NCI-H187 (cell line): ENCODE data around the gene RGSL1.

ENCODE experiments used
- DNase-seq, 2 experiments: peaks; one replicate each; lab custom pipeline; 2025; lab: John Stamatoyannopoulos, UW

The RGSL1 gene

DNA sequence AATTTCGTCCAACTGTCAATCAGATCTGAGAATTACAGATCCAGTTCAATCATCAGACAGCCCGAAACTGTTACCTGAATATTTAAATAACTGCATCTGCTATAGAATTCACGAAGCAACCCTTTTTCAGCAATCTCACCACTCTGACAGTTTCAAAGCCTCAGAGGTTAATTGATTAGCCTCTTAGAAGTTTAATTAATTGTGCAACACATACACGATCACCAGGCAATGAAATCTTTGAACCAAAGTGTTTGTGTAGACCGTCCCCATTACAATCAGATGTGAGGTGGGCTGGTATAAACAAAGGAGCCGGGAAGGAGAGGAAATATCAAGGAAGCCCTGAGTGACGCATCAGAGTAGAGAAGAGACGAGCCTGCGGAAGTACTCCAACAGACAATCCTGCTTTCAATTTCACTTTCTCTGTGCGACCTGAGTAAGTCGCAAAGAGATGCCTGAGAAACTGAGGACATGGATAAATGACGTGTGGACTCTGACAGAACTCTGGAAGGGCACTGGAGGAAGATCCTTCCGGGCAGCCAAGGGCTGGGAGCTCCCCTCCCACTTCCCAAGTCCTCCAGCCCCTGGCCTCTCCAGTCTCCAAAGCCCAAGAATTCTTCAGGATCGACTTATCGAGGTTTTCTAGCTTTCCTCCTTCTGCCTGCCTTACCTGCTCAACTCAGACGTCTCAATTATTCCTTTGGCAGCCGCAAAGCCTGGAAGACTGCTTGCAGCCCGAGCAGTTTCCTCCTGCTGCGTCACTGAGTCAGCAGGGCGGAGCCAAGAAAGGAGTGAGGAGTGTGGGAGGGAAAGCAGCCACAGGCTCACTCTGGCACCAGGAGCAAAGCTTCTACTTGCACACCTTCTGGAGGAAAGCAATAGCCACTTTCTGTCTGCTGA lies 138.8 kb downstream of the RGSL1 start, which contains the start of gene RNASEL:
RNASEL (minus strand) TSS at position 757 of the 897 bp plus-strand sequence. CDS start 2,450 bp downstream, outside the sequence.
- peak; percentile 80 to 84 for DNase-seq

GRCh38 chr1:182589520-182589919 lies 139.6 kb downstream of the RGSL1 start:
- no peak for DNase-seq

DNA sequence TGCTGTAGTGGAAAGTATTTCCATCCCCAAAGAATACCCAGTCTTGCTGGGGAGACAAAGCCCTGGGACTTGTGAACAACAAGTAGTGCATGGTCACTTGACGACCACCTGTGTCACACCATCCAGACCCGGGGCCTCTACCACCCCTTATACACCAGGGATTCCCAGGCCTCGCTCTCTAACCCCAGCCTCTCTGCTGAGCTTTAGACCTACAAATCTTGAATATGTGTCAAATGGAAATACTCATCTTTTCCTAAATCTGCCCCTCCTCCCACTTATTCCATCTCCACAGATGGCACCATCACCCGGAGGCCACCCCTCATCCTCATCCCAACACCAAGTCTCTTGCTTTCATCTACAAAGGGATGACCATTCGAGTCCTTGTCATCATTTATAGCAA lies 140.0 kb downstream of the RGSL1 start:
- no peak for DNase-seq

DNA sequence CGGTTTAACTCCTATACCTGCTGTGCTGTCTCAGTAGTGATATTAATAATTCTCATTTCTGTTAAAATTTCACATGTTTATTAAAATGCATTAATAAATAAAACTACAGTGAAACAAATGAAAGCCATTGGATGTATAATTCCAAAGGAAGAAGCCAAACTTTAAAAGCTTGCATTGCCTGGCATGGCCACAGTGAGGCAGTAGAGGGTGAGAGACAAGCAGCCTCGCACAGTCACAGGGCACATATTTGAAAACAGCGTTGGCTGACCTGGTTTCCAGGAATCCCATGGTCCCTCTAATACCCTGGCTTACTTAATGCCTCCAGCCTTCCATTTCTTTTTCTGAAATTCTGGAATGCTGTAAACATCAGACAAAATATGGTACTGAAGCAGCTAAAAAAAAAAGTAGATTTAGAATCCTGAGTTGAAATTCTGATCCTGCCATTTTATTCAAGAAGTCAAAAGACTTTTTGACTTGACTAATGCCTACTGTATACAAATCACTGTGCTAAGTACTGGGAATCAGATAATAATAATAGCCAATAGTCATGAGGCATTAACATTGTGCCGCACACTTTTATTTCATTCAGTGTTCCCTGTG lies 145.8 kb downstream of the RGSL1 start:
- peak; percentile 51 to 67 for DNase-seq

- no peak for DNase-seq
These were observed 147.0 kb downstream of the RGSL1 start for GRCh38 chr1:182596934-182597333.

GRCh38 chr1:182598296-182598695 lies 148.3 kb downstream of the RGSL1 start:
- DNase-seq, result no peak

- DNase-seq, result no peak
These were observed 149.4 kb downstream of the RGSL1 start for GRCh38 chr1:182599339-182599738.

- DNase-seq, result no peak
These were observed 150.2 kb downstream of the RGSL1 start for GRCh38 chr1:182600036-182600713.

DNA sequence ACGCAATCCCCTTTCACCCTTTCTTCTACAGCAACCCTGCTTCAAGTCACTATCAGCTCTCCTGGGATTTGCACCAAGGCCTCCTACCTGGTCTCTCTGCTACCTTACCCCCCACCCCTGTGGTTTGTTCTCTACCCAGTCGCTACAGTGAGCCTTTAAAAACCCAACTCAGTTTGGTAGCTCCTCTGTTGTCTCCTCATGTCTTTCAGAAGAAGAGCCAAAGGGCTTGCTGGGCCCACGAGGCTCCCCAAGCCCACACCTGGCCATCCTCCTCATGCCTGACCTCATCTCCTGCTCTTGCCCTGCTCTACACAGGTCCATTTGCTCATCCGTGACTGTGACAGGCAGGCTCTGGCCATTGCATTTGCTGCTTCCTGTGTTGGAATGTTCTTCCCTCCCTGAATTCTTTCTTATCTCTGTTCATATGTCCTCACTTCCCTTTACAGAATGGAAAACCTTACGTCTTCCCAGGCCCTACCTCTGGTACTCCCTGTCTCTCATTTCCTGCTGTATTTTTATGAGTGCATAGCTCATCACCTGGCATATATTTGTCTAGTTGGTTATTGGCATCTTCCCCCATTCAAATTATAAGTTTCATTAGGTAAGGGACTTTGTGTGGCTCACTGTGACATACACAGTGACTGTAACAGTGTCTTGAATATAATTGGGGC lies 150.9 kb downstream of the RGSL1 start:
- no peak for DNase-seq

DNA sequence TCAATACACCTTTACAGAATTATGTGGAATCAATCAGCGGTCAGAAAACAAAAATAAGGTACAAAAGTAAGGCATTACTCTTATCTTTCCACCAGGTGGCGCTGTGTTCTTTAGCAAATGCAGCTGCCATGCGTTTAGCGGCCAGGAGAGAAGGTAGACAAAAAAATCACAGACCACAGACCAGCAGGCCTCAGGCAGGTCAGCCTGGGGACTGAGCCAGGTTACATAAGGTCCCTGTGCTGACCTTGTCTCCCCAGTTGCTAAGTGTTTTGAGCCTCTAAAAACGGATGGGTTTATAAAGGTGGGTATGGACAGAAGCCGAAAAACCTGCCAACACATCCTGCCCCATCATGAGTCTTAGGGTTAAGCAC lies 151.5 kb downstream of the RGSL1 start:
- DNase-seq, result peak; percentile 68 to 82

- no peak for DNase-seq
These were observed 152.0 kb downstream of the RGSL1 start for GRCh38 chr1:182601913-182602312.

DNA sequence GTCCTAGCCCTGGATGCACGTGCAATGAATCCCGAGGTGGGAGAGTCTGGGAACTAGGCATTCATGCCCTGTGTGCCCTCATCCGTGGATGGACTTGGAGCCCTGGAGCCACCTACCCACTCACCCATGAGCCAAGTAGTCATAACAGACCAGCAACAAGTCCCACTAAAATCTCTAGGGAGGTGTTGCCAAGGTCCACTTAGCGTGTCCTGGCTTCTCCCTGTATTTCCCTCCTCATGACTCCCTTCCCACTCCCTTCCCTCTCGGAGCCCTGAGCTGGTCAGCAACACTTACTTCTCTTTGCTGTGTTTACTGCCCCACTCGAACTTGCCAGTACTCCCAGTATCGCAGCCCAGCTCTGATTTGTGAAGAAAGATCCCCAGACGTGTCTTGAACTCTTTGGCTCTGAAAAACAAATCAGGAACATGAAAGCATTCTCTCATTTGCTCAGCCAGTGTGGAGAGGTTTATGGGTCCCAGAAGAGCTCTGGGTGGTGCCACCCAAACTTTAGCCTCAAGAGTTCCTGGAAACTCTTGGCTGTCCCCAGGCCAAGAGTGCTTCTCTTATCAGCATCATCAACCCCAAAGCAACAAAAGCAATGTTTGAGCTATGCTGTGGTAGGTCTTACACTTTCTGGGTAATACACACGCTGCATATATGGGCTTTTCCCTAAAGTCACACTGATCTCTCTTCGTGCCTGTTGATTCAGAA lies 153.1 kb downstream of the RGSL1 start:
- DNase-seq, result no peak

DNA sequence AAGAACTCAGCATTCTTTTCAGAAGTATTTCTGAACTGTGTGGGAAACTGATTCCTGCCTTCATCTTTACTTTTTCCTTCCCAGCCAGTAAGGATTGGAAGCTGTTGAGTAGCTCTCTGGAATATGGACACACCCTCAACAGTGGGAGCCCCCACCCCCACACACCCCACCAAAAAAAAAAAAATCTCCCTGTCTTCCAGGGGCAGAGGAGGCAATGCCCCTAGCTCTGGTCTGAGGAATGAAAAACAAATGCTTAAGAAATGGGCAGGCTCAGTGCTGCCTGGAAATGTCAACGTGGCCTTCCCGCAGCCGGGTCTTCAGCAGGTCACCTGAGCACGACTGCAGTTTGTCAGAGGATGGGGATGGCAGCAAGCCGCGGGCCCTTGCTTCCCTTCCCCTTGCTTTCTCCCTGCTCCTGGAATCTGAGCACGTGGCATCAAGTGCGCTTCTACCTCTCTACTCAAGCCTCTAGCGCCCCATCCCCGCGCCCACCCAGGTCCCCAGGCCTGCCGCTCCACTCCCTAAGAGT lies 153.8 kb downstream of the RGSL1 start:
- DNase-seq, result no peak

- DNase-seq, result peak; percentile 98 to 99
These were observed 154.5 kb downstream of the RGSL1 start, which contains the start of gene RGS16 for GRCh38 chr1:182604175-182605164. Gene RGS16 (minus strand): TSS chr1:182604389. CDS start chr1:182604259, 130 bp downstream.

GRCh38 chr1:182607566-182607965 lies 157.6 kb downstream of the RGSL1 start:
- no peak for DNase-seq

DNA sequence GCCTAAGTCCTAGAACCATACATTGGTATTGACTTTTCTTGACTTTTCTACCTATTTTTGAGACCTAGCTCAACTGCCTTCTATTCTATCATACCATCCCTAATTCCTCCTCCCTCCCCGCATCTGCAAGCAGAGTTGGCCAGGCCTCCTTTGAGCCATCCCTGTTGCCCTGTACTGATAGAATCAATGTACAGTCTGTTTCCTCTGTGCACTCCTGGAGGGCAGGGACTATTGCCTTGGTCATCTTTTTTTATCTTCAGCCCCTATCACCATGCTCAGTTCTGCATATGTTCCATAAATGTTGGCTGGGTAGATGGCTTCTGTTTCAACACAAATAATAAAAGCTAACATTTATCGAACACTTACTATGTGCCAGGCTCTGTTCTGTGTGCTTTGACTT lies 158.3 kb downstream of the RGSL1 start:
- DNase-seq, result no peak

- DNase-seq, result no peak
These were observed 159.1 kb downstream of the RGSL1 start for GRCh38 chr1:182608845-182609610.
